H1 (cell line): Measurements from ENCODE around the gene CASP9.

Experiments
- CHD2 ChIP-seq: IDR thresholded peaks from 2 replicates; pipeline ENCODE4 v1.6.1; 2012; ENCODE audit warnings: low read length, improper control_type of control experiment
- POLR2AphosphoS5 ChIP-seq: IDR thresholded peaks from 2 replicates; pipeline ENCODE4 v1.6.1; 2011; ENCODE audit warnings: low read depth, low read length
- RAD21 ChIP-seq, 2 experiments: IDR thresholded peaks in 1 of 2; conservative IDR thresholded peaks in 1 of 2; 2 replicates each; pipeline ENCODE4 v1.6.1; 2011; ENCODE audit warnings: low read depth in 2 of 2, low read length in 2 of 2, improper control_type of control experiment in 1 of 2, inconsistent platforms in 1 of 2, mild to moderate bottlenecking in 1 of 2, moderate library complexity in 1 of 2
- SP1 ChIP-seq: IDR thresholded peaks from 2 replicates; pipeline ENCODE4 v1.6.1; 2011; ENCODE audit warnings: low read depth, low read length

DNA sequence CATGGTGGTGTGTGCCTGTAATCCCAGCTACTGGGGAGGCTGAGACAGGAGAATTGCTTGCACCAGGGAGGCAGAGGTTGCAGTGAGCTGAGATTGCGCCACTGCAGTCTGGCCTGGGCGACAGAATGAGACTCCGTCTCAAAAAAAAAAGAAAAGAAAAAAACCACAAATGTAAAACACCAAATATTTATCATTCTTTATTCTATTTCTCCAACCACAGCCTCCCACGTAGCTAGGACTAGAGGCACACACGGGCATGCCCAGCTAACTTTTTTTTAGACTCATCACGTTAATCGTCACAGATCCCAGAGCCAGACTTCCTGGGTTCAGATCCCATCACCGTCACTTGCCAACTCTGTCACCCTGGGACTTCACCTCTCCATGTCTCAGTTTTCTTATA is 16.2 kb upstream of the CASP9 start:
- TF ChIP-seq SP1 (no peak), POLR2AphosphoS5 (no peak), RAD21 (IDR thresholded peaks at IDR 0.05 in 1 of 2, conservative IDR thresholded peaks at IDR 0.05 in 1 of 2; ENCODE audit: low read depth in 2 of 2, low read length in 2 of 2) (no peak), CHD2 (no peak)
